IMR-90 (cell line): Measurements from ENCODE around the gene DEPDC5. TPM values are rescaled to one million over a fixed set of nuclear protein-coding genes. Genes with fewer than 3 reads are reported as not detected.

Source experiments
- ATAC-seq: fragments of 200-7000 bp; cut with Tn5 transposase; 2 replicates; pipeline ENCODE4 v1.9.1; 2020; ENCODE audit warnings: low read depth, mild to moderate bottlenecking, moderate library complexity
- BruUV-seq: library from RNA; stranded (reverse); fragments of 400-500 nt; replicated peaks from 2 replicates; lab custom pipeline; 2021; lab: Mats Ljungman, UMichigan
- CTCF ChIA-PET: fragments of 300-600 bp; formaldehyde crosslinking; extraction: SDS; loops from one replicate; lab custom pipeline; 2021; ENCODE audit warnings: antibody characterized with exemption; lab: Yijun Ruan, JAX
- POLR2A ChIA-PET: fragments of 300-600 bp; sonication (Branson Sonifier 250); formaldehyde crosslinking; loops from one replicate; lab custom pipeline; 2022; ENCODE audit warnings: antibody characterized with exemption; ENCODE audit not compliant: unreplicated experiment; lab: Charles Lee
- DNase-seq: peaks from one replicate; pipeline ENCODE4 v3.0.0; 2013
- H2AFZ ChIP-seq: replicated peaks from 2 replicates; pipeline ENCODE3; 2013; ENCODE audit warnings: low read length, mild to moderate bottlenecking; ENCODE audit not compliant: poor library complexity
- H2AK5ac ChIP-seq: 2 replicates; pipeline ENCODE4 v1.6.1; 2013; ENCODE audit warnings: low read depth, low read length, inconsistent platforms
- H2AK9ac ChIP-seq: replicated peaks from 2 replicates; pipeline ENCODE3; 2013; ENCODE audit warnings: mild to moderate bottlenecking, low read depth, low read length, moderate library complexity; ENCODE audit not compliant: poor library complexity
- H2BK120ac ChIP-seq: 2 replicates; pipeline ENCODE4 v1.6.1; 2013; ENCODE audit warnings: low read depth, low read length, inconsistent platforms
- H2BK15ac ChIP-seq: 3 replicates; pipeline ENCODE4 v1.6.1; 2013; ENCODE audit warnings: low read depth, low read length, inconsistent platforms
- H2BK20ac ChIP-seq: 2 replicates; pipeline ENCODE4 v1.6.1; 2013; ENCODE audit warnings: low read depth, mild to moderate bottlenecking, inconsistent platforms, low read length, moderate library complexity
- H2BK5ac ChIP-seq: 2 replicates; pipeline ENCODE4 v1.6.1; 2013; ENCODE audit warnings: mild to moderate bottlenecking, low read depth, low read length, inconsistent platforms; ENCODE audit not compliant: poor library complexity, severe bottlenecking
- H3K14ac ChIP-seq: replicated peaks from 2 replicates; pipeline ENCODE4 v1.6.1; 2013; ENCODE audit warnings: low read depth, low read length, inconsistent platforms
- H3K18ac ChIP-seq: 2 replicates; pipeline ENCODE4 v1.6.1; 2013; ENCODE audit warnings: low read depth, low read length, control low read depth
- H3K23ac ChIP-seq: 2 replicates; pipeline ENCODE4 v1.6.1; 2013; ENCODE audit warnings: low read depth, low read length, inconsistent platforms
- H3K27ac ChIP-seq: 2 replicates; pipeline ENCODE4 v1.5.1; 2013; ENCODE audit warnings: mild to moderate bottlenecking, control low read depth, low read length; ENCODE audit not compliant: insufficient read depth
- H3K27me3 ChIP-seq: 2 replicates; pipeline ENCODE4 v1.6.1; 2013; ENCODE audit warnings: low read length; ENCODE audit not compliant: control insufficient read depth, insufficient read depth
- H3K36me3 ChIP-seq: 2 replicates; pipeline ENCODE4 v1.6.1; 2013; ENCODE audit warnings: low read length, mixed read lengths; ENCODE audit not compliant: control insufficient read depth, insufficient read depth
- H3K4ac ChIP-seq: 2 replicates; pipeline ENCODE4 v1.6.1; 2013; ENCODE audit warnings: low read depth, low read length, inconsistent platforms
- H3K4me1 ChIP-seq: 2 replicates; pipeline ENCODE4 v1.6.1; 2013; ENCODE audit warnings: low read length, mixed read lengths; ENCODE audit not compliant: control insufficient read depth, insufficient read depth
- H3K4me2 ChIP-seq: 2 replicates; pipeline ENCODE4 v1.6.1; 2013; ENCODE audit warnings: low read depth, mild to moderate bottlenecking, control low read depth, low read length, moderate library complexity
- H3K4me3 ChIP-seq: 2 replicates; pipeline ENCODE4 v1.5.1; 2013; ENCODE audit warnings: low read depth, mild to moderate bottlenecking, control low read depth, low read length, moderate library complexity; ENCODE audit not compliant: insufficient read depth
- H3K56ac ChIP-seq: 2 replicates; pipeline ENCODE4 v1.6.1; 2013; ENCODE audit warnings: low read length, inconsistent platforms; ENCODE audit not compliant: insufficient read depth; ENCODE audit errors: extremely low read depth
- H3K79me1 ChIP-seq, 2 experiments: 2 replicates each; pipeline ENCODE4 v1.6.1; 2013; ENCODE audit warnings: low read length in 2 of 2, inconsistent platforms in 1 of 2, low read depth in 1 of 2
- H3K9ac ChIP-seq: 2 replicates; pipeline ENCODE4 v1.6.1; 2013; ENCODE audit warnings: low read depth, low read length, control low read depth
- H3K9me1 ChIP-seq: 2 replicates; pipeline ENCODE4 v1.6.1; 2013; ENCODE audit warnings: low read length, inconsistent platforms; ENCODE audit not compliant: insufficient read depth
- H3K9me3 ChIP-seq: 2 replicates; pipeline ENCODE4 v1.6.1; 2013; ENCODE audit warnings: low read length; ENCODE audit not compliant: control insufficient read depth, insufficient read depth
- H4K20me1 ChIP-seq: 2 replicates; pipeline ENCODE4 v1.6.1; 2013; ENCODE audit warnings: low read length, inconsistent platforms; ENCODE audit not compliant: insufficient read depth
- H4K5ac ChIP-seq: 2 replicates; pipeline ENCODE4 v1.6.1; 2013; ENCODE audit warnings: mild to moderate bottlenecking, low read depth, low read length, control low read depth
- H4K8ac ChIP-seq, 2 experiments: 2 replicates each; pipeline ENCODE4 v1.6.1; 2013; ENCODE audit warnings: low read depth in 2 of 2, low read length in 2 of 2, control low read depth in 1 of 2, inconsistent platforms in 1 of 2
- H4K91ac ChIP-seq: 2 replicates; pipeline ENCODE4 v1.6.1; 2013; ENCODE audit warnings: low read depth, low read length, inconsistent platforms; ENCODE audit not compliant: insufficient read depth
- POLR2A ChIP-seq: IDR thresholded peaks from 2 replicates; pipeline ENCODE4 v1.6.1; 2012; ENCODE audit warnings: mild to moderate bottlenecking, low read depth, low read length
- SMC3 ChIP-seq: fragments of 150-350 bp; IDR thresholded peaks from 2 replicates; pipeline ENCODE4 v1.6.1; 2016; ENCODE audit warnings: low read depth, mild to moderate bottlenecking, antibody characterized with exemption, low read length, moderate library complexity
- WGBS, 2 experiments: methylation state at CpG; one replicate each; pipeline versions ENCODE4 v1.1.5 to v1.1.7; 2013; ENCODE audit warnings: missing lambda C conversion rate in 2 of 2; ENCODE audit not compliant: insufficient read length in 1 of 2; ENCODE audit errors: extremely low coverage in 2 of 2; 5-methylcytosine and 5-hydroxymethylcytosine counted together
- dilution Hi-C: fragments of 300-500 bp; cut with HindIII; formaldehyde crosslinking; loops from one replicate; pipeline ENCODE4 v1.14.3; 2018; ENCODE audit warnings: low sequenced_read_pairs; ENCODE audit not compliant: unreplicated experiment
- in situ Hi-C: fragments of 300-500 bp; cut with MboI; formaldehyde crosslinking; loops from 3 replicates; pipeline ENCODE4 v1.14.3; 2019; ENCODE audit warnings: low sequenced_read_pairs, inconsistent platforms, mixed read lengths
- intact Hi-C: fragments of 100-400 bp; cut with micrococcal nuclease; formaldehyde crosslinking; loops from 2 replicates; pipeline ENCODE4 v1.10.0; 2022
- polyA plus RNA-seq, 3 experiments: library from polyadenylated mRNA; depleted of rRNA; stranded (reverse); fragments of >200 nt; gene quantifications; 2 replicates each; pipeline ENCODE4 v1.2.3, GENCODE V29; 2012; ENCODE audit warnings: low replicate concordance in 1 of 3
- total RNA-seq: library from RNA; depleted of rRNA; stranded (reverse); fragments of >200 nt; gene quantifications from 2 replicates; pipeline ENCODE4 v1.2.3, GENCODE V29; 2012

The DEPDC5 gene
- total and polyA plus RNA-seq, 2 of the 4 experiments (the other 2 are of a cell fraction): 6.6 to 12.9 TPM

GRCh38 chr22:31874821-31875220 lies 121.0 kb downstream of the DEPDC5 start:
- Histone ChIP-seq H3K4me2 (no peak overlapping the region), H2BK15ac (no peak overlapping the region), H2AK5ac (no peak overlapping the region), H3K56ac (no peak overlapping the region), H3K9me1 (peaks cover 29% of the 10 kb centered on the region), H3K4me1 (peaks cover 7% of the 10 kb centered on the region), H4K5ac (no peak overlapping the region), H3K27me3 (no peaks in the 10 kb centered on the region), H3K27ac (no peak overlapping the region), H4K20me1 (peaks cover 10% of the 10 kb centered on the region; the same call in 1 of the 2 replicates), H2AFZ (no peak overlapping the region), H2BK5ac (no peak overlapping the region), H3K14ac (no peak overlapping the region), H3K23ac (no peak overlapping the region), H2AK9ac (no peak overlapping the region), H3K9me3 (no peaks in the 10 kb centered on the region), H3K18ac (no peak overlapping the region), H4K8ac (no peak overlapping the region), H3K79me1 (peaks cover 0 to 15% of the 10 kb centered on the region in 2 experiments; a peak in 1 of 4 replicates), H3K9ac (no peak overlapping the region), H3K36me3 (peaks cover 37% of the 10 kb centered on the region), H3K4ac (no peak overlapping the region), H2BK120ac (no peak overlapping the region), H3K4me3 (no peak overlapping the region), H2BK20ac (no peak overlapping the region), H4K91ac (no peak overlapping the region)
- 92% methylated on average over 2 of the region's 3 CpGs; no CpG with 5 or more reads in 1 of the 2 experiments for WGBS, 2 experiments
- CTCF ChIA-PET: interaction anchor here (1.4 kb wide), 1 partner anchor 9 kb away, joined by 3 read pairs; no protein-coding TSS in a partner anchor
- dilution Hi-C loops (no loop called here), intact Hi-C loops (no loop called here), in situ Hi-C loops (no loop called here)
- no TSS peak for BruUV-seq
- ATAC-seq: no peak
- no peak for DNase-seq
- TF ChIP-seq POLR2A: no peak
- no peak for TF ChIP-seq SMC3
- POLR2A ChIA-PET: no interaction called here
